Bone marrow (tissue), 2 donors: ENCODE measurements around the gene CDC14B.

ENCODE experiments used
- DNase-seq, 2 donors: peaks; one replicate each; lab custom pipeline; 2025; lab: John Stamatoyannopoulos, UW

CDC14B gene

GRCh38 chr9:96484521-96484931 is 135.1 kb downstream of the CDC14B start:
- no peak for DNase-seq

- DNase-seq = no peak
These were observed 135.8 kb downstream of the CDC14B start for GRCh38 chr9:96483733-96484390.

- DNase-seq = no peak
These were observed 136.4 kb downstream of the CDC14B start for GRCh38 chr9:96483197-96483596.

- DNase-seq = no peak
These were observed 137.2 kb downstream of the CDC14B start for GRCh38 chr9:96482476-96482875.

- no peak for DNase-seq
These were observed 138.9 kb downstream of the CDC14B start for GRCh38 chr9:96480736-96481135.

GRCh38 chr9:96478829-96479371 is 140.7 kb downstream of the CDC14B start:
- DNase-seq = no peak

GRCh38 chr9:96476591-96476990 is 143.1 kb downstream of the CDC14B start:
- DNase-seq = no peak

- no peak for DNase-seq
These were observed 143.6 kb downstream of the CDC14B start for GRCh38 chr9:96476013-96476412.

- DNase-seq = no peak
These were observed 151.9 kb downstream of the CDC14B start for GRCh38 chr9:96467784-96468183.

- no peak for DNase-seq
These were observed 155.2 kb downstream of the CDC14B start for GRCh38 chr9:96464426-96464825.

- DNase-seq = no peak
These were observed 157.1 kb downstream of the CDC14B start for GRCh38 chr9:96462541-96462940.

GRCh38 chr9:96461336-96461735 is 158.3 kb downstream of the CDC14B start:
- DNase-seq = no peak

- no peak for DNase-seq
These were observed 158.8 kb downstream of the CDC14B start for GRCh38 chr9:96460882-96461281.

- DNase-seq = no peak
These were observed 159.2 kb downstream of the CDC14B start for GRCh38 chr9:96460470-96460869.

GRCh38 chr9:96459268-96460007 is 160.2 kb downstream of the CDC14B start:
- no peak for DNase-seq

GRCh38 chr9:96458226-96458625 is 161.4 kb downstream of the CDC14B start:
- DNase-seq = no peak

GRCh38 chr9:96457266-96457665 is 162.4 kb downstream of the CDC14B start:
- DNase-seq = no peak

GRCh38 chr9:96453625-96454024 is 166.0 kb downstream of the CDC14B start:
- DNase-seq = no peak

GRCh38 chr9:96450613-96451528 is 168.8 kb downstream of the CDC14B start:
- no peak for DNase-seq
